Hepatocyte (in vitro differentiated cells): ENCODE measurements around the gene PAX5. TPM values are rescaled to one million over a fixed set of nuclear protein-coding genes. Genes with fewer than 3 reads are reported as not detected.
"Not testable (repeated sequence)": the region's sequence is repeated elsewhere in the genome, so short reads cannot be mapped to it uniquely, and the experiment has no call there.

ENCODE experiments used
- DNase-seq: peaks from one replicate; pipeline ENCODE4 v3.0.0-alpha.2; 2016; ENCODE audit warnings: low spot score
- H2AFZ ChIP-seq: fragments of 200-600 bp; sonication (generic); 2 replicates; pipeline ENCODE4 v1.6.0; 2016; ENCODE audit warnings: antibody characterized with exemption, mild to moderate bottlenecking
- H3K27ac ChIP-seq: fragments of 200-600 bp; sonication (generic); 2 replicates; pipeline ENCODE4 v1.5.1; 2016; ENCODE audit warnings: mild to moderate bottlenecking
- H3K27me3 ChIP-seq: fragments of 200-600 bp; sonication (generic); 2 replicates; pipeline ENCODE4 v1.6.1; 2016
- H3K36me3 ChIP-seq: fragments of 200-600 bp; sonication (generic); replicated peaks from 2 replicates; pipeline ENCODE4 v1.5.1; 2016; ENCODE audit warnings: low read depth; ENCODE audit not compliant: insufficient read depth
- H3K4me1 ChIP-seq: fragments of 200-600 bp; sonication (generic); 2 replicates; pipeline ENCODE4 v1.5.1; 2016; ENCODE audit warnings: mild to moderate bottlenecking, moderate library complexity; ENCODE audit not compliant: insufficient read depth
- H3K4me2 ChIP-seq: fragments of 200-600 bp; sonication (generic); 2 replicates; pipeline ENCODE4 v1.6.0; 2016
- H3K4me3 ChIP-seq: fragments of 200-600 bp; sonication (generic); 2 replicates; pipeline ENCODE4 v1.5.1; 2016; ENCODE audit warnings: mild to moderate bottlenecking
- H3K79me2 ChIP-seq: fragments of 200-600 bp; sonication (generic); 2 replicates; pipeline ENCODE4 v1.6.0; 2017; ENCODE audit warnings: mild to moderate bottlenecking
- H3K9me2 ChIP-seq: fragments of 200-600 bp; sonication (generic); replicated peaks from 2 replicates; pipeline ENCODE4 v1.6.0; 2017; ENCODE audit warnings: mild to moderate bottlenecking; ENCODE audit not compliant: insufficient read depth
- H3K9me3 ChIP-seq: fragments of 200-600 bp; sonication (generic); 2 replicates; pipeline ENCODE4 v1.5.1; 2016; ENCODE audit warnings: low read depth, mild to moderate bottlenecking
- H4K20me1 ChIP-seq: fragments of 200-600 bp; sonication (generic); 2 replicates; pipeline ENCODE4 v1.6.0; 2016; ENCODE audit warnings: mild to moderate bottlenecking; ENCODE audit not compliant: insufficient read depth, poor library complexity, severe bottlenecking
- CTCF ChIP-seq: fragments of 200-600 bp; sonication (generic); IDR thresholded peaks from 2 replicates; pipeline ENCODE4 v1.5.1; 2016; ENCODE audit warnings: antibody characterized with exemption, mild to moderate bottlenecking; ENCODE audit not compliant: poor library complexity
- EZH2 ChIP-seq: fragments of 200-600 bp; sonication (generic); IDR thresholded peaks from 2 replicates; pipeline ENCODE4 v1.6.1; 2016; ENCODE audit warnings: antibody characterized with exemption, mild to moderate bottlenecking, borderline replicate concordance
- EZH2phosphoT487 ChIP-seq: fragments of 200-600 bp; sonication (generic); IDR thresholded peaks from one replicate; pipeline ENCODE4 v1.6.1; 2018; ENCODE audit warnings: antibody characterized with exemption, mild to moderate bottlenecking, low read depth, moderate library complexity; ENCODE audit not compliant: unreplicated experiment, severe bottlenecking
- WGBS: methylation state at CpG from one replicate; pipeline ENCODE4 v1.1.6; 2016; ENCODE audit warnings: low lambda C conversion rate; ENCODE audit errors: missing lambda C conversion rate; 5-methylcytosine and 5-hydroxymethylcytosine counted together
- polyA plus RNA-seq: library from polyadenylated mRNA; unstranded; fragments of >200 nt; fragmentation: Nextera tagmentation; extraction: Ambion mirVana; gene quantifications from 2 replicates; pipeline ENCODE4 v1.2.1, GENCODE V29; 2016
- total RNA-seq: library from RNA; depleted of rRNA; stranded (reverse); fragments of >200 nt; gene quantifications from 2 replicates; pipeline ENCODE4 v1.2.3, GENCODE V29; 2014

PAX5 gene
- total and polyA plus RNA-seq, 2 experiments from 2014 or later = not detected

GRCh38 chr9:36872641-36873040, 161.4 kb downstream of the PAX5 start:
- Histone ChIP-seq H3K4me3 (no peak overlapping the region), H4K20me1 (no peaks in the 10 kb centered on the region), H3K27me3 (peaks cover 29% of the 10 kb centered on the region), H3K9me2 (no peaks in the 10 kb centered on the region), H2AFZ (no peak overlapping the region), H3K27ac (no peak overlapping the region), H3K36me3 (no peaks in the 10 kb centered on the region), H3K4me1 (peaks cover 2% of the 10 kb centered on the region), H3K79me2 (no peaks in the 10 kb centered on the region), H3K4me2 (no peak overlapping the region), H3K9me3 (no peaks in the 10 kb centered on the region)
- no peak for DNase-seq
- 67% methylated on average over 3 of the region's 3 CpGs for WGBS
- no peak for TF ChIP-seq EZH2phosphoT487
- no peak for TF ChIP-seq CTCF
- TF ChIP-seq EZH2 = no peak

- no peak overlapping the region for H3K4me3 ChIP-seq
- no peak overlapping the region for H2AFZ ChIP-seq
- no peaks in the 10 kb centered on the region for H3K79me2 ChIP-seq
- TF ChIP-seq CTCF = no peak
- no peak for TF ChIP-seq EZH2
- no peak for TF ChIP-seq EZH2phosphoT487
- H3K4me2 ChIP-seq = no peak overlapping the region
- peaks cover 6% of the 10 kb centered on the region for H3K4me1 ChIP-seq
- no peak for DNase-seq
- peaks cover 36% of the 10 kb centered on the region for H3K27me3 ChIP-seq
- H3K36me3 ChIP-seq = no peaks in the 10 kb centered on the region
- no peaks in the 10 kb centered on the region for H3K9me3 ChIP-seq
- H3K9me2 ChIP-seq = no peaks in the 10 kb centered on the region
- 90% methylated on average over 2 of the region's 2 CpGs for WGBS
- H4K20me1 ChIP-seq = no peaks in the 10 kb centered on the region
- H3K27ac ChIP-seq = no peak overlapping the region
Measured at GRCh38 chr9:36871606-36872005, 162.5 kb downstream of the PAX5 start.

- no peaks in the 10 kb centered on the region for H3K36me3 ChIP-seq
- no peaks in the 10 kb centered on the region for H3K79me2 ChIP-seq
- peaks cover 6% of the 10 kb centered on the region for H3K4me1 ChIP-seq
- H3K27ac ChIP-seq = no peak overlapping the region
- no peaks in the 10 kb centered on the region for H3K9me2 ChIP-seq
- DNase-seq = no peak
- whole genome bisulfite sequencing = 77% methylated on average over 7 of the region's 7 CpGs
- no peak overlapping the region for H3K4me2 ChIP-seq
- TF ChIP-seq EZH2phosphoT487 (no peak), CTCF (no peak), EZH2 (no peak)
- no peaks in the 10 kb centered on the region for H3K9me3 ChIP-seq
- peaks cover 42% of the 10 kb centered on the region for H3K27me3 ChIP-seq
- H2AFZ ChIP-seq = no peak overlapping the region
- no peak overlapping the region for H3K4me3 ChIP-seq
- no peaks in the 10 kb centered on the region for H4K20me1 ChIP-seq
Measured at GRCh38 chr9:36870960-36871359, 163.1 kb downstream of the PAX5 start.

- not testable (repeated sequence) for H3K9me2 ChIP-seq, H3K36me3 ChIP-seq, H4K20me1 ChIP-seq, H3K9me3 ChIP-seq, H3K4me2 ChIP-seq, H2AFZ ChIP-seq, DNase-seq, H3K79me2 ChIP-seq, H3K4me3 ChIP-seq, H3K4me1 ChIP-seq, H3K27ac ChIP-seq
- WGBS = 83% methylated on average over 1 of the region's 1 CpG
- H3K27me3 ChIP-seq = peaks cover 53% of the 10 kb centered on the region
Measured at GRCh38 chr9:36869605-36870004, 164.5 kb downstream of the PAX5 start.
